Activated naive CD4-positive, alpha-beta T cell treated with anti-CD3 and anti-CD28 coated beads, Interleukin-2, amount 10 ng/mL, durations not matched to agents 5 hours and 36 hours (primary cell): ENCODE results near the gene ABHD17A. TPM values are rescaled to one million over a fixed set of nuclear protein-coding genes. Genes with fewer than 3 reads are reported as not detected.

Experiments used
- total RNA-seq, 2 experiments: library from RNA; stranded (reverse); gene quantifications; one replicate each; pipeline ENCODE4 v1.2.3, GENCODE V29; 2021

Gene ABHD17A
- total RNA-seq: 100 to 1,000 TPM; 247 to 248 TPM

GRCh38 chr19:1885398-1886119 is at the start of gene ABHD17A:
Gene ABHD17A (minus strand): TSS chr19:1885496. CDS start chr19:1881566, 3,930 bp downstream.

GRCh38 chr19:1905110-1905862 is 20.0 kb upstream of the ABHD17A start, which contains the start of the genes ADAT3 and SCAMP4:
Gene ADAT3 (plus strand): TSS chr19:1905399. CDS start chr19:1912048, 6,649 bp downstream.
Gene SCAMP4 (plus strand): TSS chr19:1905399. CDS start chr19:1915020, 9,621 bp downstream.

DNA sequence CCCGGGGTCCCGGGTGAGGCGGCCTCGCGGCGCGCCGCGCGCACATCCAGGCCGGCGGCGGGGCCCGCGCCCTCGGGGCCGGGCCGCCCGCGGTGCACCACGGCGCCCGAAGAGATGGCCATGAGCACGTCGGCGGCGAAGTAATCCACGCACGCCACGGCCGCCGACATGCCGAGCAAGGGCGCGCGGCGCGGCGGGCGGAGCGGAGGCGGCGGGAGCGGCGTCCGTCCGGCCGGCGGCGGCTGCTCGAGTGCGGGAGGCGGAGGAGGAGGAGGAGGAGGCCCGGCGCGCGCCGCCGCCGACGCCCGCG is 22.0 kb downstream of the ABHD17A start, which contains the start of gene KLF16:
KLF16 (minus strand) TSS at position 252 of the 310 bp plus-strand sequence; CDS start at position 170, 82 bp downstream.

GRCh38 chr19:1848399-1849131 is 36.7 kb downstream of the ABHD17A start, which contains the start of gene REXO1:
Gene REXO1 (minus strand): TSS chr19:1848483. CDS start chr19:1848358, 125 bp downstream.

Other genes with a start within 250 kb of the ABHD17A start
- gene TCF3, start 232.9 kb downstream of the ABHD17A start, total RNA-seq: 10 to 100 TPM; 82.3 to 89.9 TPM
- not detected for gene ONECUT3, start 132.0 kb downstream of the ABHD17A start, total RNA-seq
- 10 to 100 TPM; 18.8 to 20.7 TPM for gene ATP8B3, start 73.2 kb downstream of the ABHD17A start, total RNA-seq
- gene REXO1, start 37.0 kb downstream of the ABHD17A start, total RNA-seq: 10 to 100 TPM; 44.5 to 46.7 TPM
- gene KLF16, start 21.9 kb downstream of the ABHD17A start, total RNA-seq: 10 to 100 TPM; 23.4 to 25.3 TPM
- gene ADAT3, start 19.9 kb upstream of the ABHD17A start, total RNA-seq: 10 to 100 TPM; 10.8 to 12.5 TPM
- 10 to 100 TPM; 35.4 to 36.7 TPM for gene SCAMP4, start 19.9 kb upstream of the ABHD17A start, total RNA-seq
- 100 to 1,000 TPM; 125 to 130 TPM for gene CSNK1G2, start 55.7 kb upstream of the ABHD17A start, total RNA-seq
- gene BTBD2, start 130.2 kb upstream of the ABHD17A start, total RNA-seq: 10 to 100 TPM; 55.4 to 63.9 TPM
- 100 to 1,000 TPM; 333 TPM for gene MKNK2, start 165.7 kb upstream of the ABHD17A start, total RNA-seq
- gene MOB3A, start 210.8 kb upstream of the ABHD17A start, total RNA-seq: 100 to 1,000 TPM; 236 to 238 TPM
- gene IZUMO4, start 211.4 kb upstream of the ABHD17A start, total RNA-seq: 10 to 100 TPM; 17.6 to 20.1 TPM